Astrocyte (in vitro differentiated cells and primary cell): ENCODE data around the gene ST6GALNAC6. TPM values are rescaled to one million over a fixed set of nuclear protein-coding genes. Genes with fewer than 3 reads are reported as not detected.

ENCODE experiments used
- DNase-seq: peaks from one replicate; pipeline ENCODE4 v3.0.0-alpha.2; 2010; ENCODE audit warnings: low read depth
- FAIRE-seq: peaks from 2 replicates; lab custom pipeline; 2011; peaks lifted over from hg19 to GRCh38; lab: Jason Lieb, UNC
- H2AFZ ChIP-seq: 2 replicates; pipeline ENCODE4 v1.6.0; 2012; ENCODE audit warnings: low read depth, low read length, inconsistent platforms
- H3K27ac ChIP-seq: 2 replicates; pipeline ENCODE4 v1.5.1; 2011; ENCODE audit warnings: low read depth, low read length, inconsistent platforms
- H3K27me3 ChIP-seq: 2 replicates; pipeline ENCODE4 v1.6.0; 2011; ENCODE audit warnings: low read length, inconsistent platforms; ENCODE audit not compliant: insufficient read depth
- H3K36me3 ChIP-seq: 2 replicates; pipeline ENCODE4 v1.5.1; 2011; ENCODE audit warnings: low read length, inconsistent platforms; ENCODE audit not compliant: insufficient read depth
- H3K4me1 ChIP-seq: 2 replicates; pipeline ENCODE4 v1.5.1; 2011; ENCODE audit warnings: low read length, inconsistent platforms; ENCODE audit not compliant: insufficient read depth
- H3K4me2 ChIP-seq: 2 replicates; pipeline ENCODE4 v1.6.0; 2012; ENCODE audit warnings: low read length, inconsistent platforms
- H3K4me3 ChIP-seq: 2 replicates; pipeline ENCODE4 v1.5.1; 2011; ENCODE audit warnings: low read depth, mild to moderate bottlenecking, low read length, inconsistent platforms; ENCODE audit not compliant: insufficient read depth
- H3K79me2 ChIP-seq: 2 replicates; pipeline ENCODE4 v1.6.0; 2012; ENCODE audit warnings: mild to moderate bottlenecking, low read length, inconsistent platforms; ENCODE audit not compliant: insufficient read depth
- H3K9ac ChIP-seq: 2 replicates; pipeline ENCODE4 v1.6.0; 2012; ENCODE audit warnings: mild to moderate bottlenecking, low read length, inconsistent platforms
- H3K9me3 ChIP-seq: 2 replicates; pipeline ENCODE4 v1.5.1; 2012; ENCODE audit warnings: low read depth, mild to moderate bottlenecking, low read length, inconsistent platforms; ENCODE audit not compliant: insufficient read depth
- H4K20me1 ChIP-seq: 2 replicates; pipeline ENCODE4 v1.6.0; 2012; ENCODE audit warnings: low read length, inconsistent platforms; ENCODE audit not compliant: insufficient read depth
- H3K27ac Mint-ChIP-seq: one replicate; pipeline ENCODE4 v1.8.0; 2021; ENCODE audit warnings: mild to moderate bottlenecking, mixed read lengths; ENCODE audit not compliant: unreplicated experiment
- H3K27me3 Mint-ChIP-seq: one replicate; pipeline ENCODE4 v1.8.0; 2021; ENCODE audit warnings: low read depth, mixed read lengths; ENCODE audit not compliant: unreplicated experiment
- H3K36me3 Mint-ChIP-seq: one replicate; pipeline ENCODE4 v1.8.0; 2021; ENCODE audit warnings: low read depth, mixed read lengths; ENCODE audit not compliant: unreplicated experiment
- H3K4me1 Mint-ChIP-seq: one replicate; pipeline ENCODE4 v1.8.0; 2021; ENCODE audit warnings: low read depth, mixed read lengths; ENCODE audit not compliant: unreplicated experiment
- H3K4me3 Mint-ChIP-seq: one replicate; pipeline ENCODE4 v1.8.0; 2021; ENCODE audit warnings: mild to moderate bottlenecking, moderate library complexity, mixed read lengths; ENCODE audit not compliant: unreplicated experiment
- H3K9me3 Mint-ChIP-seq: one replicate; pipeline ENCODE4 v1.8.0; 2021; ENCODE audit warnings: mild to moderate bottlenecking, mixed read lengths; ENCODE audit not compliant: unreplicated experiment
- CTCF ChIP-seq: IDR thresholded peaks from 2 replicates; pipeline ENCODE4 v1.5.1; 2011; ENCODE audit warnings: low read depth, mild to moderate bottlenecking, inconsistent platforms, low read length, moderate library complexity; ENCODE audit not compliant: insufficient read depth
- EZH2 ChIP-seq: IDR thresholded peaks from 2 replicates; pipeline ENCODE4 v1.6.1; 2012; ENCODE audit warnings: mild to moderate bottlenecking, low read length, inconsistent platforms; ENCODE audit not compliant: insufficient read depth
- total RNA-seq: library from RNA; stranded (reverse); gene quantifications from 2 replicates; pipeline ENCODE4 v1.2.1, GENCODE V29; 2021

ST6GALNAC6 gene
- total RNA-seq, 1 donor from 2014 or later: 30.4 TPM

GRCh38 chr9:127941062-127941960, 41.9 kb upstream of the ST6GALNAC6 start:
- H3K36me3 Mint-ChIP-seq: peaks cover 7% of the 10 kb centered on the region
- H3K4me3 Mint-ChIP-seq: no peak overlapping the region
- no peak overlapping the region for H3K9ac ChIP-seq
- H3K9me3 ChIP-seq: no peaks in the 10 kb centered on the region
- no peaks in the 10 kb centered on the region for H3K27me3 ChIP-seq
- TF ChIP-seq EZH2 (no peak), CTCF (no peak)
- H3K27ac ChIP-seq: no peak overlapping the region
- no peak overlapping the region for H3K4me2 ChIP-seq
- H3K79me2 ChIP-seq: peaks cover 13% of the 10 kb centered on the region
- H4K20me1 ChIP-seq: peaks cover 16% of the 10 kb centered on the region
- H2AFZ ChIP-seq: no peak overlapping the region
- H3K27me3 Mint-ChIP-seq: no peaks in the 10 kb centered on the region
- peaks cover 9% of the 10 kb centered on the region for H3K4me1 ChIP-seq
- no peak overlapping the region for H3K4me3 ChIP-seq
- H3K27ac Mint-ChIP-seq: no peak overlapping the region
- H3K9me3 Mint-ChIP-seq: no peaks in the 10 kb centered on the region
- no peaks in the 10 kb centered on the region for H3K36me3 ChIP-seq
- FAIRE-seq: no peak
- H3K4me1 Mint-ChIP-seq: peaks cover 2% of the 10 kb centered on the region
- DNase-seq: no peak

- no peaks in the 10 kb centered on the region for H3K36me3 ChIP-seq
- H3K36me3 Mint-ChIP-seq: peaks cover 10% of the 10 kb centered on the region
- DNase-seq (no peak), FAIRE-seq (no peak)
- no peak for TF ChIP-seq EZH2
- TF ChIP-seq CTCF: no peak
- peaks cover 9% of the 10 kb centered on the region for H3K4me1 Mint-ChIP-seq
- H3K4me1 ChIP-seq: peaks cover 16% of the 10 kb centered on the region
- H3K9me3 ChIP-seq: no peaks in the 10 kb centered on the region
- H3K27me3 ChIP-seq: no peaks in the 10 kb centered on the region
- H3K4me3 ChIP-seq: no peak overlapping the region
- H4K20me1 ChIP-seq: peaks cover 23% of the 10 kb centered on the region
- no peak overlapping the region for H2AFZ ChIP-seq
- no peaks in the 10 kb centered on the region for H3K27me3 Mint-ChIP-seq
- H3K27ac ChIP-seq: no peak overlapping the region
- H3K9me3 Mint-ChIP-seq: no peaks in the 10 kb centered on the region
- H3K27ac Mint-ChIP-seq: no peak overlapping the region
- no peak overlapping the region for H3K9ac ChIP-seq
- peaks cover 20% of the 10 kb centered on the region for H3K79me2 ChIP-seq
- no peak overlapping the region for H3K4me3 Mint-ChIP-seq
- H3K4me2 ChIP-seq: no peak overlapping the region
Observed at GRCh38 chr9:127940593-127940992, 41.2 kb upstream of the ST6GALNAC6 start.

- H2AFZ ChIP-seq: peak overlapping the region; percentile 81
- peaks cover 31% of the 10 kb centered on the region for H4K20me1 ChIP-seq
- FAIRE-seq (no peak), DNase-seq (no peak)
- Mint-ChIP-seq H3K4me1 (peaks cover 10% of the 10 kb centered on the region), H3K9me3 (no peaks in the 10 kb centered on the region), H3K27me3 (peaks cover 1% of the 10 kb centered on the region), H3K36me3 (peaks cover 10% of the 10 kb centered on the region), H3K4me3 (peak overlapping the region; percentile 70), H3K27ac (no peak overlapping the region)
- H3K9ac ChIP-seq: peak overlapping the region; percentile 91
- no peak for TF ChIP-seq EZH2
- no peak for TF ChIP-seq CTCF
- peak overlapping the region; percentile 97 for H3K4me2 ChIP-seq
- no peak overlapping the region for H3K27ac ChIP-seq
- H3K27me3 ChIP-seq: no peaks in the 10 kb centered on the region
- H3K36me3 ChIP-seq: no peaks in the 10 kb centered on the region
- H3K79me2 ChIP-seq: peaks cover 36% of the 10 kb centered on the region
- no peaks in the 10 kb centered on the region for H3K9me3 ChIP-seq
- H3K4me1 ChIP-seq: peaks cover 17% of the 10 kb centered on the region
- H3K4me3 ChIP-seq: peak overlapping the region; percentile 85
Observed at GRCh38 chr9:127938298-127938690, 38.9 kb upstream of the ST6GALNAC6 start.
